MG63 (cell line): ENCODE results near the gene TAL1. TPM values are rescaled to one million over a fixed set of nuclear protein-coding genes. Genes with fewer than 3 reads are reported as not detected.

Experiments used
- DNase-seq: peaks from one replicate; pipeline ENCODE4 v3.0.0-alpha.2; 2020
- H3K27me3 ChIP-seq: fragments of 250-450 bp; sonication (Bioruptor Pico); 2 replicates; pipeline ENCODE4 v1.5.1; 2020; ENCODE audit warnings: mild to moderate bottlenecking, moderate library complexity
- H3K36me3 ChIP-seq: fragments of 250-450 bp; sonication (Bioruptor Pico); 2 replicates; pipeline ENCODE4 v1.5.1; 2020; ENCODE audit warnings: mild to moderate bottlenecking, moderate library complexity
- H3K4me3 ChIP-seq: fragments of 250-450 bp; sonication (Bioruptor Pico); 2 replicates; pipeline ENCODE4 v1.5.1; 2020; ENCODE audit warnings: mild to moderate bottlenecking, moderate library complexity
- H3K9me3 ChIP-seq: fragments of 250-450 bp; sonication (Bioruptor Pico); 2 replicates; pipeline ENCODE4 v1.5.1; 2020; ENCODE audit warnings: mild to moderate bottlenecking, moderate library complexity
- total RNA-seq: library from RNA; depleted of rRNA; stranded (reverse); fragments of >200 nt; shearing (Covaris generic); gene quantifications from 2 replicates; pipeline ENCODE4 v1.2.3, GENCODE V29; 2014; ENCODE audit warnings: low replicate concordance

The TAL1 gene
- total RNA-seq, 1 experiment from 2014 or later, result not detected

- Histone ChIP-seq H3K27me3 (peaks cover 39% of the 10 kb centered on the region), H3K9me3 (no peaks in the 10 kb centered on the region), H3K4me3 (no peak overlapping the region), H3K36me3 (no peaks in the 10 kb centered on the region)
- DNase-seq, result no peak
These were observed 1.2 kb upstream of the TAL1 start for GRCh38 chr1:47233186-47233585.

- peak overlapping the region; percentile 32 for H3K4me3 ChIP-seq
- peak; percentile 18 for DNase-seq
- no peaks in the 10 kb centered on the region for H3K9me3 ChIP-seq
- H3K36me3 ChIP-seq, result no peaks in the 10 kb centered on the region
- peaks cover 42% of the 10 kb centered on the region for H3K27me3 ChIP-seq
These were observed 481 bp downstream of the TAL1 start for GRCh38 chr1:47231301-47232186.

DNA sequence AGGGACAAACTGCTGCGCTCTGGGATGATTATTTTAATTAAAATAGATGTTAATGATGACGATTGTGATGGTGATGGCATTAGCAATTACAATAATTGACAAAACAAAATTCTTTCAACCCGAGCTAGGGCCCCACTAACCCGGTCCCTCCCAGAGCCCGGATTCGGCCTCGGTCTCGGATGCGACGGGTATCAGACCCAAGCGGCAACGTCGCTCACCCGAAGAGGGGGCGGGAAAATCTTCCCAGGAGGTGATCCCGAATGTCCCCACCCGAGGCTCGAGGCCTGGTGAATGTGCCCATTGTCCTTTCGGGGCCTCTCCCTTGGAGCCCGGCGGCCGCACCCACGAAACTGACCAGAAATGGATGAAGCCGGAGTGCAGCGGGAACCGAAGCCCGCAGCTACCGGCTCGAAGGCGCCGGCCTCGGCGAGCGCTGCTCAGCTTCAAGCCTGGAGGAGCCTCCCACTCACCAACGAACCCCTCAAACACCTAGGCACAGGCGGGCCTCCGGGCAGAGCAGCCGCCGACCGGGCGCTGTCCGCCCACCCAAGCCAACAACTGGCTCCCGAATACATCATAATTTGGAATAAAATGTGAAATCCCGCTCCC lies 1.2 kb downstream of the TAL1 start:
- DNase-seq, result no peak
- no peaks in the 10 kb centered on the region for H3K9me3 ChIP-seq

DNA sequence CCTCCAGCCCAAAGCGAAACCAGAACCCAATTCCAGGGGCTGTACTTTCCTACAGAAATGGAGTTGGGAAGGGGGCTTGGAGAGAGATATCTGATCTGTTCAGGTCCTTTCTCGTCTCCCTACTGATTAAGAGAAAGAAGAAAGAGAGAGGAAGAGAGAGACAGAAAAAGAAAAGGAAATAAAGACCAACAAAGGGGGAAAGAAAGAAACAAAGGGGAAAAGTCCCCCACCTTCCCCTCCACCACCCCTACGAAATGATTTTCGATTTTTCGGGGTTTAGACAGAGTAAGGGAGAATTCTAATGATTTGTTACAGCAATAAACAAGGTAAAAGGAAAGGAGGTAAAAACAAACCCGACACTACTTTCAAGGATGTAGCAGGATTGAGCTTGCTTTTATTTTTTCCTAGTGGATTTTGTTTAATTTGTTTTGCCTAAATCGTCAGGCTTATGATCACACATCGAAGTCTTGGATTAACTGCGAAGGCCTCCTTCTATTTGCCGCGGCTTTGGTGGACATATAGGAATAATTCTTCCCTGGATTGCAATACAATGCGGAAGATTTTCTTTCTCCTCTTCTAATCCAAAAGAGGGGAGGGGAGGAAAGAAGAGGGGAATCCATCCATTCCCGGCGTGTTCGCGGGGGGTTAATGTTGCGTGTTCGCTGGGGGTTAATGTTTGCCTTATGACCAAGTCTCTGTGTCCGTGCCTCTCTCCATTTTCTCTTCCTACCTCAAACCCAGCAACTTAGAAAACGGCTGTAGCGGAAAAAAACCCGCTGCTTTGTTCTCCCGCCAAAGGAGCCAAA lies 1.9 kb downstream of the TAL1 start:
- no peaks in the 10 kb centered on the region for H3K9me3 ChIP-seq
- H3K27me3 ChIP-seq, result peaks cover 47% of the 10 kb centered on the region
- H3K36me3 ChIP-seq, result no peaks in the 10 kb centered on the region
- DNase-seq, result no peak
- no peak overlapping the region for H3K4me3 ChIP-seq

More for the DNA sequence above, 1.2 kb downstream of the TAL1 start:
- no peak overlapping the region for H3K4me3 ChIP-seq
- peaks cover 46% of the 10 kb centered on the region for H3K27me3 ChIP-seq
- no peaks in the 10 kb centered on the region for H3K36me3 ChIP-seq

DNA sequence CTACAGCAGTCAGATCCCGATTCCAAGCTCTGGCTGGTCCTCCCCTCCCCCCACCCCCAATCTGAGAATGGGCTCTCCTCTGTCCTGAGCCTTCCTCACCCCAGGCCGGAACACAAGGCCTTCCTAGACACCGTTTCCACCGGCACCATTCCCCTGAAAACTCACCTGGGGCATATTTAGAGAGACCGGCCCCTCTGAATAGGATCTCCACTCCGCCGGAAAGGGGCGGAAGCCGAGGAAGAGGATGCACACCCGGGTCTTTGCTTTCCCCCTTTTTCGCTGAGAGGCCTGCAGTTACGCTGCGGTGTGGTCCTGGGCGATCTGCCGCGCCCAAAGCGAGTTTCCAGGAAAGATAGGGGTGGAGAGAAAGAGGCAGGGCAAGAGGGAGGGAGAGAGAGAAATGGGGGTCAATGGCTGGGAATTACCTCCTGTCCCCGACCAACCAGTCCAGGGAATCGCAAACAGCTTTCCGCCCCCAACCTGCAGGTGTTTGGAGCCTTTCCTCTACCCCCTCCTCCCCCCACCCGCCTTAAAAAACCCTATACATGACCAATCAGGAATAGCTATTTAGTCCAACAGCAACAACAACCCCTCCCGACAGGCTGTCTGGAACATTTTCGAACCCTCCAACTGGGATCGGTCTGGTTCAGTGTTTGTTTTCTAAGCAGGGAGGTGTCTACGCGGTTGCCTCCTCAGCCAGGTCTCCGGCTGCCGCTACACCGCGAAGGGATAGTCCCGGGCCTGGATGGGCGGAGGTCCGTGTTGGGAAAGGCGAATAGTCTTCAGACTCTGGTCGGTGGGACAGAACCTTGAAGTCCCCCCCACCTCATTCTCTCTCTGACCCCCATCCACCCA lies 2.8 kb downstream of the TAL1 start:
- Histone ChIP-seq H3K4me3 (no peak overlapping the region), H3K36me3 (no peaks in the 10 kb centered on the region), H3K9me3 (no peaks in the 10 kb centered on the region), H3K27me3 (peaks cover 55% of the 10 kb centered on the region)
- no peak for DNase-seq

DNA sequence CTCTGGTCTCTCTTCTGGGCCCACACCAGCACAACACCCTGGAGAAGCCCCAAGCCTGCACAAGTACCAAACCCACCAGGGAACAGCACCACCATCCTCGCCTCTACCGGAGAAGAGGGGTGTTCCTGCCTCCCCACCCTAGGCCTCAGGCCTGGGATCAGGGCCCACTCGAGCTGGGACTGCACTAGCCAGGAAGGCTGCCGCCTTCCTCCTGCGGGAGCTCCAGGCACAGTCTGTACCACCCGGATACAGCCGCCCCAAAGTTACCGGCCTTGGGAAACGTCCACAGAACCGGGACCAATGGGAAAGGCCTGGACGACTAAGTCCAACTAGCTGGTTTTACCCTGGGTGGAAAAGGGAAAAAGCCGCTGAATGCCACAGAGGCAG lies 3.4 kb downstream of the TAL1 start:
- Histone ChIP-seq H3K27me3 (peaks cover 61% of the 10 kb centered on the region), H3K4me3 (no peak overlapping the region), H3K9me3 (no peaks in the 10 kb centered on the region), H3K36me3 (no peaks in the 10 kb centered on the region)
- DNase-seq, result no peak

- Histone ChIP-seq H3K4me3 (no peak overlapping the region), H3K9me3 (no peaks in the 10 kb centered on the region), H3K36me3 (no peaks in the 10 kb centered on the region), H3K27me3 (peaks cover 51% of the 10 kb centered on the region)
- DNase-seq, result no peak
These were observed 4.4 kb downstream of the TAL1 start for GRCh38 chr1:47227341-47228232.

GRCh38 chr1:47226839-47227215 lies 5.2 kb downstream of the TAL1 start:
- Histone ChIP-seq H3K36me3 (no peaks in the 10 kb centered on the region), H3K9me3 (no peaks in the 10 kb centered on the region), H3K27me3 (peaks cover 45% of the 10 kb centered on the region), H3K4me3 (no peak overlapping the region)
- no peak for DNase-seq

GRCh38 chr1:47226121-47226838 lies 5.7 kb downstream of the TAL1 start:
- peaks cover 39% of the 10 kb centered on the region for H3K27me3 ChIP-seq
- H3K4me3 ChIP-seq, result no peak overlapping the region
- no peaks in the 10 kb centered on the region for H3K36me3 ChIP-seq
- no peak for DNase-seq
- no peaks in the 10 kb centered on the region for H3K9me3 ChIP-seq

DNA sequence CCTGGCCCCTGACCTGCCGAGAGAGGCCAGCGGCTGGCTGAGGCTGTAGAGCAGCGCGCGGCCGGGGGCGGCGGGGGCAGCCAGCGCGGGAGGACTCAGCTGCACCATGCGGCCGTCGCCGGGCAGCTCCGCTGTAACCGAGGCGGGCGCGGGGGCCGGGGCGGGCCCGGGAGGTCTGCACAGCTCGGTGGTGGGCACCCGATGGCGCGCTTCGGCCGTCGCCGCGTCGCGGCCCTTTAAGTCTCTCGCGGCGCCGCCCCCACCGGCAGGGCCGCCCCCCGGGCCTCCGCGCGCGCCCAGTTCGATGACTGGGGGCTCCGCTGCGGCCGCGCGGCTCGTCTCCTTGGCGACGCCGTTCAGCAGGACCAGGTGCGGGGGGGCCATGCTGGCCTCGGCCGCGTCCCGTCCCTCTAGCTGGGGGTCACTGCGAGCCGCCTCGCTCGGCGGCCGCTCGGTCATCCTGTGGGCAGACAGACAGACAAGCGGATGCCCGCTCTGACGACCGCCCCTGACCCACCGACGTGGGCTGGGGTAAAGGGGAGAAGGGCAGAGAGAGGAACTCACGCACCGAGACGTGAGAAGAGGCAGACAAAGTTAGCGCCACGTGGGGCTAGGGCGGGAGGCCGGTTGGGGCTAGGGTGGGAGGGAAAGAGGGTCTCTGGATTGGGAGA lies 6.5 kb downstream of the TAL1 start:
- Histone ChIP-seq H3K36me3 (no peaks in the 10 kb centered on the region), H3K9me3 (no peaks in the 10 kb centered on the region), H3K4me3 (no peak overlapping the region), H3K27me3 (peaks cover 34% of the 10 kb centered on the region)
- DNase-seq, result no peak

GRCh38 chr1:47224676-47225399 lies 7.2 kb downstream of the TAL1 start:
- Histone ChIP-seq H3K27me3 (peaks cover 26% of the 10 kb centered on the region), H3K4me3 (no peak overlapping the region), H3K36me3 (no peaks in the 10 kb centered on the region), H3K9me3 (no peaks in the 10 kb centered on the region)
- no peak for DNase-seq

DNA sequence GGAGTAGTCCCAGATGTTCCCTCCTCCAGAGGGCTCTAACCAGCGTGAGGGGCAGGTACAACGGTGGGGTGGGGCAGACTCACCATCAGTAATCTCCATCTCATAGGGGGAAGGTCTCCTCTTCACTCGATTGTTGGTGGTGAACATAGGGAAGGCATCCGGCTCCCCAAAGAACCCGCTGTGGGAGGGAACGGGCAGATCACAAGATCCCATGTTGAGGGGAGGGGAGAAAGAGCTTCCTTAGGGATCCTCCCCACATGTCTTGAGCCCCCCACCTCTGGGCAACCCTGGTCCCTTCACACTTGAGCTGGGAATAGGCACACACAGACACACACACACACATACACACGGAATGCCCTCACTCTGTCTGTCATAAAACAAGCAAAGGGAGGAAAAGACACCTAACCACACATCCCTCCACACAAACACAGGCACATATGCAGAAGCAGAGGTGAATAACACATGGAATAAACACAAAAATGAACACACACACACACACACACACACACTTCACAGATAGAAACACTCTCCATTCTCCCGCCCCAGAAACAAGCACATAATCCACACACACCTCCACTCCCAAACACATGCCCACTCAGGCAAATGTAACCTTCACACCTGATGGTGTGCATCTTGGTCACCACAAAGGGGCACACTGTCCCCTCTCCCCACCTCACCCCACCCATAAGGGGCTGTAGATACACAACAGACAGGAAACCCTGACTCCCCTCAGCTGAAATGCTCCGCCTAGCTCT lies 7.9 kb downstream of the TAL1 start:
- no peaks in the 10 kb centered on the region for H3K36me3 ChIP-seq
- H3K4me3 ChIP-seq, result no peak overlapping the region
- peaks cover 22% of the 10 kb centered on the region for H3K27me3 ChIP-seq
- H3K9me3 ChIP-seq, result no peaks in the 10 kb centered on the region
- no peak for DNase-seq

GRCh38 chr1:47223174-47223920 lies 8.7 kb downstream of the TAL1 start:
- H3K36me3 ChIP-seq, result no peaks in the 10 kb centered on the region
- peaks cover 22% of the 10 kb centered on the region for H3K27me3 ChIP-seq
- no peak for DNase-seq
- H3K9me3 ChIP-seq, result no peaks in the 10 kb centered on the region
- no peak overlapping the region for H3K4me3 ChIP-seq
